Upper lobe of left lung (tissue), 6 donors: ENCODE data around the gene DLG5. TPM values are rescaled to one million over a fixed set of nuclear protein-coding genes. Genes with fewer than 3 reads are reported as not detected.

Experiments used
- ATAC-seq, 2 donors: fragments of 200-7000 bp; cut with Tn5 transposase; one replicate each; pipeline ENCODE4 v1.9.1; 2022; ENCODE audit warnings: mild to moderate bottlenecking in 2 of 2, moderate library complexity in 2 of 2; ENCODE audit not compliant: low FRiP score in 2 of 2
- DNase-seq, 2 donors: peaks; one replicate each; pipeline ENCODE4 v3.0.0-alpha.2; 2019 to 2020
- H3K27ac ChIP-seq, 4 donors: fragments of 200-600 bp; sonication (generic); one replicate each; pipeline ENCODE4 v1.5.1; 2016 to 2019
- H3K27me3 ChIP-seq, 4 donors: fragments of 200-600 bp; sonication (generic); one replicate each; pipeline ENCODE4 v1.5.1; 2017 to 2019
- H3K36me3 ChIP-seq, 4 donors: fragments of 200-600 bp; sonication (generic); one replicate each; pipeline ENCODE4 v1.5.1; 2016 to 2019
- H3K4me1 ChIP-seq, 4 donors: fragments of 200-600 bp; sonication (generic); one replicate each; pipeline ENCODE4 v1.5.1; 2018 to 2019
- H3K4me3 ChIP-seq, 4 donors: fragments of 200-600 bp; sonication (generic); one replicate each; pipeline ENCODE4 v1.5.1; 2017 to 2019; ENCODE audit warnings: mild to moderate bottlenecking in 2 of 4, moderate library complexity in 1 of 4
- H3K9me3 ChIP-seq, 4 donors: fragments of 200-600 bp; sonication (generic); one replicate each; pipeline ENCODE4 v1.5.1; 2018 to 2019
- EP300 ChIP-seq, 4 donors: sonication (generic); formaldehyde crosslinking; IDR thresholded peaks; one replicate each; pipeline ENCODE4 v1.5.1; 2017; ENCODE audit warnings: antibody characterized with exemption in 4 of 4, control low read depth in 2 of 4
- POLR2A ChIP-seq, 4 donors: fragments of 450-650 bp; IDR thresholded peaks; one replicate each; pipeline ENCODE4 v1.5.1; 2016 to 2017; ENCODE audit warnings: antibody characterized with exemption in 4 of 4, mild to moderate bottlenecking in 2 of 4
- POLR2AphosphoS5 ChIP-seq, 2 donors: sonication (generic); formaldehyde crosslinking; IDR thresholded peaks; one replicate each; pipeline ENCODE4 v1.5.1; 2017; ENCODE audit warnings: antibody characterized with exemption in 2 of 2
- WGBS, 2 donors: methylation state at CpG; one replicate each; pipeline ENCODE4 v1.1.5; 2017 to 2018; 5-methylcytosine and 5-hydroxymethylcytosine counted together
- total RNA-seq, 6 donors: library from RNA; depleted of rRNA in 4 of 6; stranded (reverse); fragments of >200 nt in 4 of 6; gene quantifications; one replicate each; pipeline versions ENCODE4 v1.1.0 to v1.2.1, GENCODE V29; 2016 to 2021
- TF ChIP-seq, protein P1 (sequence below), 6 experiments: fragments of 450-650 bp in 4 of 6; fragments of 200-600 bp in 2 of 6; sonication (generic) in 2 of 6; IDR thresholded peaks; one replicate each; pipeline ENCODE4 v1.5.1; 2016 to 2019; ENCODE audit warnings: antibody characterized with exemption in 6 of 6
- donor health status: DM: no; HTN: no; CAD: no; lungs with moderate emphysema.
- donor health status: DM: no; HTN: yes; CAD: no; lungs with severe emphysema.

The DLG5 gene
- total RNA-seq, 6 donors from 2014 or later, result 14.6 to 51.3 (median 23.4) TPM

DNA sequence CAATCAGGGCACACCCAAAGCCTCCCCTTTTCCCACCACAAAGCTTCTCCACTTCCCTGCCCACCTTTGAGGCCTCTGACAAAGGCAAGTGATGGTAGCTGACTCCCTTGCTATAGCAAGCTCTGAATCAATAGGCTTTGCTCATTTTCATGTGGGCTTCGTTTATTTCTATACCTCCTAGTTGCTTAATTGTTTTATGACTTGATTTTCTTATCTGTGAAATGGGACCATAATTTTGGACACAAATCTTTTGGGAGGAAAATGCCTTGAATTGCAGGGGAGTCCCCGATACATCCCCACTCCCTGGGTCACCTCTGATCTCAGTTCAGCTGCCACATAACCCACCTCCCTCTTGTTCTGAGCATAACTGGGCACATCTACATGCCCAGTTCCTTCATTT lies 13.7 kb upstream of the DLG5 start:
- Histone ChIP-seq H3K27ac (no peak overlapping the region), H3K36me3 (no peaks in the 10 kb centered on the region), H3K4me1 (no peaks in the 10 kb centered on the region), H3K27me3 (no peaks in the 10 kb centered on the region), H3K4me3 (no peak overlapping the region), H3K9me3 (no peaks in the 10 kb centered on the region)
- TF ChIP-seq POLR2A (IDR thresholded peaks at IDR 0.05) (no peak), EP300 (IDR thresholded peaks at IDR 0.05) (no peak), POLR2AphosphoS5 (IDR thresholded peaks at IDR 0.05) (no peak)
- TF ChIP-seq, protein P1, sequence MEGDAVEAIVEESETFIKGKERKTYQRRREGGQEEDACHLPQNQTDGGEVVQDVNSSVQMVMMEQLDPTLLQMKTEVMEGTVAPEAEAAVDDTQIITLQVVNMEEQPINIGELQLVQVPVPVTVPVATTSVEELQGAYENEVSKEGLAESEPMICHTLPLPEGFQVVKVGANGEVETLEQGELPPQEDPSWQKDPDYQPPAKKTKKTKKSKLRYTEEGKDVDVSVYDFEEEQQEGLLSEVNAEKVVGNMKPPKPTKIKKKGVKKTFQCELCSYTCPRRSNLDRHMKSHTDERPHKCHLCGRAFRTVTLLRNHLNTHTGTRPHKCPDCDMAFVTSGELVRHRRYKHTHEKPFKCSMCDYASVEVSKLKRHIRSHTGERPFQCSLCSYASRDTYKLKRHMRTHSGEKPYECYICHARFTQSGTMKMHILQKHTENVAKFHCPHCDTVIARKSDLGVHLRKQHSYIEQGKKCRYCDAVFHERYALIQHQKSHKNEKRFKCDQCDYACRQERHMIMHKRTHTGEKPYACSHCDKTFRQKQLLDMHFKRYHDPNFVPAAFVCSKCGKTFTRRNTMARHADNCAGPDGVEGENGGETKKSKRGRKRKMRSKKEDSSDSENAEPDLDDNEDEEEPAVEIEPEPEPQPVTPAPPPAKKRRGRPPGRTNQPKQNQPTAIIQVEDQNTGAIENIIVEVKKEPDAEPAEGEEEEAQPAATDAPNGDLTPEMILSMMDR (IDR thresholded peaks at IDR 0.05), result no peak
- WGBS, 2 donors, result 77 to 88% methylated on average over 2 of the region's 2 CpGs
- no peak for DNase-seq
- ATAC-seq, result no peak

DNA sequence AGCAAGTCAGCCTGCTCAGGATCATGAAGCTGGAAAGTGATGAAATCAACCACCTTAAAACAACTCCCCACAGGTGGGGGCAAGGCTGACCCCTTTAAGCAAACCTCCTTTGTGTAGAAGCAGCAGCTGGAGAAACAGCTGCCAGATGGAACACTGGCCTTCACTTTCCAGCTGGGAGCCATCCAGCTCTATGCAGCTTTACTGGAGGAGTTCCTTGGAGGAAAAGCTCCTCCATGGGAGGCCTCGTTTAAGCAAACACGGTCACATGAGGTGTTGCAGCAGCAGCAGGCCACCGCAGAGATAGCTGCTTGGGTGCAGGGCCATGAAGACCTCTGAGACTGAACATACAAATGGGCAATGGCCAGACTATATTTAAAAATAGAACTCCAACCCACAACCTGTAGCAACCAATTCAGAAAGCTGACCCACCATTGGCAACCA lies 13.0 kb upstream of the DLG5 start:
- 40 to 77% methylated on average over 3 of the region's 3 CpGs for WGBS, 2 donors
- no peak for ATAC-seq
- TF ChIP-seq POLR2AphosphoS5 (IDR thresholded peaks at IDR 0.05) (peak in 1 of 2 donors; percentile 5), POLR2A (IDR thresholded peaks at IDR 0.05) (no peak)

DNA sequence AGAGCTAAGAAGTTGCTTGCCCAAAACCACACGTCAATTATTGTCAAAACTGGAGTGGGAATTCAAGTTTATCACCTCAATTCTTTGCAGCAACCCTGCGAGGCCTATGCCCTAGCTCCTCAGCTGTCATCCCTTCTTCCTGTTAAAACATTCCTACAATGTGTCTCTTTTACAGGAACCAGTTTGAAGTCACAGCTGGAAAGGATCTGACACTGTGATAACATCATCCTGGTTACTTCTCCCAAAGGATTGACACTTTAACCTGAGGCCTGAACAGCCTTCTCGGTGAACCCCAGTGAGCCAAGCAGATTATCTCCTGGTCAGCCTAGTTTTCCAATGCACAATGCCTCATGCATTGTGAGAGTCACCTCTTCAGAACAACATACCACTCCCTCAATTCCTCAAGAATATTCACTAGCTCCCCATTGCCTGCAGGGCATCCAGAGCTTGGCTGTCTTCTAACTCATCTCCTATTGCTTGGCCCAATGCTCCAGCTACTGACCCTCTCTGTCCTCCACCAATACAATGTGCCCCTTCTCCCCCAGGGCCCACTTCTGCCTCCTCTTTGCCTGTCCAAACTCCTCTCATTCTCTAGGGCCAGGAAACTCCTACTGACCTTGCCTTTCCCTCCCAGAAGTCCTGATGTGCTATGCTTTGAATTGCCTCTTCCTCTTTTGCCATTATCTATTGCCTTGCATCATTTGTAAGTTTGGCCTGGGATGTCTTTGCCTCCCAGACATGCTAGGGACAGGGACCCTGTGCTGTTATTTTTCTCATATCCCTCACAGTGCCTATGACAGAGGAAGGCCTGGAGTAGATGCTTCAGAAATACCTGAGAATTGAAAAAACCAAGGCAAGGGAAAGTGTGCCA lies 10.4 kb upstream of the DLG5 start:
- no peaks in the 10 kb centered on the region for H3K36me3 ChIP-seq
- H3K27me3 ChIP-seq, result no peaks in the 10 kb centered on the region
- H3K4me1 ChIP-seq, result no peaks in the 10 kb centered on the region
- DNase-seq (no peak), ATAC-seq (no peak)
- H3K4me3 ChIP-seq, result no peak overlapping the region
- 75 to 82% methylated on average over 3 of the region's 3 CpGs for WGBS, 2 donors
- H3K27ac ChIP-seq, result no peak overlapping the region
- TF ChIP-seq POLR2AphosphoS5 (IDR thresholded peaks at IDR 0.05) (no peak), EP300 (IDR thresholded peaks at IDR 0.05) (no peak), POLR2A (IDR thresholded peaks at IDR 0.05) (no peak)
- TF ChIP-seq, protein P1 (IDR thresholded peaks at IDR 0.05), result no peak
- H3K9me3 ChIP-seq, result no peaks in the 10 kb centered on the region

More for the DNA sequence above, 13.0 kb upstream of the DLG5 start:
- Histone ChIP-seq H3K4me1 (no peaks in the 10 kb centered on the region), H3K9me3 (no peaks in the 10 kb centered on the region), H3K36me3 (no peaks in the 10 kb centered on the region), H3K4me3 (no peak overlapping the region), H3K27ac (no peak overlapping the region), H3K27me3 (no peaks in the 10 kb centered on the region)
- DNase-seq, result no peak

DNA sequence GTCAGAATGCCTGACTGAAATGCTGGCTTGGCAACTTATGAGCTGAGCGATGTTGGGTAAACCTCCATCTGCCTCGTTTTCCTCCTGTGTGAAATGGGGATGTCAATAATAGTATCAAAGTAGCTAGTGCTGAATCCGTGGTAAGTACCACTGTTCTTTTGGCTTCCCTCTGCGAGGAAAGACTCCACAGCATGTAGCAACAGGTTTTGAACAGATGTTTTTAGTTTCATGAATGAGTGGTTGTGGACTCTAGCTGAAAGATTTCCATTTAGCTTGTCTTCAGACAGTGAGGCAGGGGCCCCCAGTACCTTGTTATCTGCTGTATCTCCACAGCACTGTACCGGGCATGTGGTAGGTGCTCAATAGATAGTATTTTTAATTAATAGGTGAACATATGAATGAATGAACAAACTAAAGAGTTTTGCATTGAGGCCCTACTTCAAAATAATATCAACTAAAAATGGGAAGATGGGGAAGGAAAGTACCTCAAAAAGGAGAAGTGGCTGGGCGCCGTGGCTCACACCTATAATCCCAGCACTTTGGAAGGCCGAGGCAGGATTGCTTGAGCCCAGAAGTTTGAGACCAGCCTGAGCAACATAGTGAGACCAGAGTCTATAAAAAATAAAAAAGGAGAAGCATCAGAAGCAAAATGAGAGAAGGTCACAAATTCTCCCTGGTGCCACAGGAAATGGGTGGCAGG lies 5.6 kb upstream of the DLG5 start:
- no peak for TF ChIP-seq POLR2AphosphoS5 (IDR thresholded peaks at IDR 0.05)
- no peak for TF ChIP-seq EP300 (IDR thresholded peaks at IDR 0.05)
- TF ChIP-seq, protein P1 (IDR thresholded peaks at IDR 0.05), result no peak
- TF ChIP-seq POLR2A (IDR thresholded peaks at IDR 0.05), result no peak

More for the DNA sequence above, 5.6 kb upstream of the DLG5 start:
- ATAC-seq (no peak), DNase-seq (no peak)
- no peaks in the 10 kb centered on the region for H3K27me3 ChIP-seq
- no peaks in the 10 kb centered on the region for H3K9me3 ChIP-seq
- peaks cover 0 to 3% (median 3%) of the 10 kb centered on the region in 4 donors for H3K4me1 ChIP-seq
- no peak overlapping the region for H3K4me3 ChIP-seq
- 81 to 83% methylated on average over 8 of the region's 8 CpGs for WGBS, 2 donors
- H3K36me3 ChIP-seq, result no peaks in the 10 kb centered on the region
- H3K27ac ChIP-seq, result no peak overlapping the region
